Lung (tissue), 12 donors: ENCODE measurements around the gene DENND5A. TPM values are rescaled to one million over a fixed set of nuclear protein-coding genes. Genes with fewer than 3 reads are reported as not detected.
A peak's percentile ranks its signal among the peaks of the same experiment; 100 is the strongest.

Source experiments
- ATAC-seq: fragments of 200-7000 bp; cut with Tn5 transposase; one replicate; pipeline ENCODE4 v1.9.1; 2020; ENCODE audit warnings: moderate number of reproducible peaks; ENCODE audit not compliant: insufficient read depth, low FRiP score
- DNase-seq, 3 donors: peaks; one replicate each; pipeline ENCODE4 v3.0.0-alpha.2; 2013 to 2017
- H3K27ac ChIP-seq, 2 donors: one replicate each; pipeline ENCODE4 v1.5.1; 2013; ENCODE audit warnings: mild to moderate bottlenecking in 2 of 2, moderate library complexity in 2 of 2, control low read depth in 1 of 2, inconsistent platforms in 1 of 2, low read depth in 1 of 2, low read length in 1 of 2
- H3K27me3 ChIP-seq, 3 donors: one replicate each; pipeline ENCODE4 v1.5.1; 2013; ENCODE audit warnings: low read length in 2 of 3; ENCODE audit not compliant: control insufficient read depth in 3 of 3, insufficient read depth in 3 of 3
- H3K36me3 ChIP-seq, 4 donors: one replicate each; pipeline ENCODE4 v1.5.1; 2013; ENCODE audit warnings: low read length in 4 of 4, mild to moderate bottlenecking in 1 of 4, moderate library complexity in 1 of 4; ENCODE audit not compliant: control insufficient read depth in 4 of 4, insufficient read depth in 4 of 4
- H3K4me1 ChIP-seq, 5 donors: one replicate each; pipeline ENCODE4 v1.5.1; 2013; ENCODE audit warnings: low read length in 5 of 5, mild to moderate bottlenecking in 2 of 5, moderate library complexity in 1 of 5; ENCODE audit not compliant: control insufficient read depth in 5 of 5, insufficient read depth in 5 of 5
- H3K4me3 ChIP-seq: one replicate; pipeline ENCODE4 v1.5.1; 2013; ENCODE audit warnings: mild to moderate bottlenecking, control low read depth, moderate library complexity
- H3K9ac ChIP-seq, 2 donors: one replicate each; pipeline ENCODE4 v1.5.1; 2013; ENCODE audit warnings: low read length in 2 of 2, control low read depth in 1 of 2; ENCODE audit not compliant: insufficient read depth in 1 of 2
- H3K9me3 ChIP-seq, 4 donors: one replicate each; pipeline ENCODE4 v1.5.1; 2013; ENCODE audit warnings: low read length in 3 of 4, mild to moderate bottlenecking in 1 of 4, moderate library complexity in 1 of 4; ENCODE audit not compliant: control insufficient read depth in 4 of 4, insufficient read depth in 3 of 4
- WGBS, 2 donors: extraction: QIAGEN DNeasy Blood & Tissue Kit; methylation state at CpG; one replicate each; pipeline ENCODE4 v1.1.7; 2013; 5-methylcytosine and 5-hydroxymethylcytosine counted together
- polyA plus RNA-seq, 2 donors: library from polyadenylated mRNA; stranded (reverse); fragments of 200-250 nt; gene quantifications; one replicate each; pipeline ENCODE4 v1.2.1, GENCODE V29; 2013
- total RNA-seq, 2 donors: library from RNA; depleted of rRNA in 1 of 2; stranded (reverse); fragments of >200 nt in 1 of 2; gene quantifications; one replicate each; pipeline ENCODE4 v1.2.1, GENCODE V29; 2014 to 2021
- TF ChIP-seq, protein P1 (sequence below): IDR thresholded peaks from 2 replicates; pipeline ENCODE4 v1.5.1; 2012; ENCODE audit warnings: mild to moderate bottlenecking; ENCODE audit errors: control extremely low read depth, extremely low read depth
- donor health status: control.
- donor health status: control.
- donor health status: Bipolar disorder and iron deficiency.
- donor health status: healthy.
- donor health status: DM: yes; HTN: yes; CAD: no.

DENND5A gene
- total and polyA plus RNA-seq, 4 donors: 20.8 to 152 (median 112) TPM

DNA sequence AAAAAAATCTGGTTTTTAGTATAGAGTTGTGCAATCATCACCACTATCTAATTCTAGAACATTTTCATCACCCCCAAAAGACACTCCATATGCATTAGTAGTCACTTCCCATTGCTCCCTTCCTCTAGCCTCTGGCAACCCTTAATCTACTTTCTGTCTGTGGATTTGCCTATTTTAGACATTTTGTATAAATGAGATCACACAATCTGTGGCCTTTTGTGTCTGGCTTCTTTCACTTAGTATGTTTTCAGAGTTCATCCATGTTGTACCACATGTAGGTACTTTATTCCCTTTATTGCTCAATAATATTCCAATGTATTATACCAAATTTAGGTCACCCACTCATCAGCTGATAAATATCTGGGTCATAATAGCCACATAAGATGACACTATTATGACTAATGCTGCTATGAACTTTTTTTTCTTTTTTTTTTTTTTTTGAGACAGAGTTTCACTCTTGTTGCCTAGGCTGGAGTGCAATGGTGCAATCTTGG, 106.2 kb downstream of the DENND5A start:
- ATAC-seq: no peak
- Histone ChIP-seq H3K4me1 (peaks cover 0 to 2% (median 0%) of the 10 kb centered on the region in 5 donors), H3K36me3 (peaks cover 3 to 26% (median 12%) of the 10 kb centered on the region in 4 donors), H3K9ac (no peak overlapping the region), H3K9me3 (no peaks in the 10 kb centered on the region), H3K27ac (no peak overlapping the region), H3K27me3 (no peaks in the 10 kb centered on the region), H3K4me3 (no peak overlapping the region)
- DNase-seq: no peak
- TF ChIP-seq, protein P1, sequence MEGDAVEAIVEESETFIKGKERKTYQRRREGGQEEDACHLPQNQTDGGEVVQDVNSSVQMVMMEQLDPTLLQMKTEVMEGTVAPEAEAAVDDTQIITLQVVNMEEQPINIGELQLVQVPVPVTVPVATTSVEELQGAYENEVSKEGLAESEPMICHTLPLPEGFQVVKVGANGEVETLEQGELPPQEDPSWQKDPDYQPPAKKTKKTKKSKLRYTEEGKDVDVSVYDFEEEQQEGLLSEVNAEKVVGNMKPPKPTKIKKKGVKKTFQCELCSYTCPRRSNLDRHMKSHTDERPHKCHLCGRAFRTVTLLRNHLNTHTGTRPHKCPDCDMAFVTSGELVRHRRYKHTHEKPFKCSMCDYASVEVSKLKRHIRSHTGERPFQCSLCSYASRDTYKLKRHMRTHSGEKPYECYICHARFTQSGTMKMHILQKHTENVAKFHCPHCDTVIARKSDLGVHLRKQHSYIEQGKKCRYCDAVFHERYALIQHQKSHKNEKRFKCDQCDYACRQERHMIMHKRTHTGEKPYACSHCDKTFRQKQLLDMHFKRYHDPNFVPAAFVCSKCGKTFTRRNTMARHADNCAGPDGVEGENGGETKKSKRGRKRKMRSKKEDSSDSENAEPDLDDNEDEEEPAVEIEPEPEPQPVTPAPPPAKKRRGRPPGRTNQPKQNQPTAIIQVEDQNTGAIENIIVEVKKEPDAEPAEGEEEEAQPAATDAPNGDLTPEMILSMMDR: no peak

DNA sequence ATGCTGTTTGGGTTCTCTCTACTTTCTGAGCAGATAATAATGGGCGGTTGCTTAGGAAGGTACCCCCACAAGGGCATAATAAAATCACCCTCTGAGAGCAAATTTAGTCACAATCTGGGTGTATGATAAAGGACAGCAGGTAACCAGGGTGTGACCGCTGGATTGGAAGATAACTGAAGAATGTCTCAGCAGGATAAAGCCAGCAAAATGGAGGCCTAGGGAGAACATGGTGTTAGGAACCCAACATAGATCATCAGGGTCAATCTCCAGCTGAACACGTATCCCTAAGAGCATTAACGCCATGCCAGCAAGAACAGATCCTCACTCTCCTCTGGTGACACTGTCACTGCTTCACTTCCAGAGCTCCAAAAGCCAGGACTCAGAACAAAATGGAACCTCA, 109.2 kb downstream of the DENND5A start:
- 97 to 98% methylated on average over 4 of the region's 4 CpGs for WGBS, 2 donors
- ATAC-seq: no peak
- Histone ChIP-seq H3K4me3 (no peak overlapping the region), H3K9ac (no peak overlapping the region), H3K4me1 (peaks cover 0 to 4% (median 0%) of the 10 kb centered on the region in 5 donors), H3K27ac (no peak overlapping the region), H3K9me3 (no peaks in the 10 kb centered on the region), H3K36me3 (peaks cover 4 to 40% (median 14%) of the 10 kb centered on the region in 4 donors), H3K27me3 (no peaks in the 10 kb centered on the region)
- no peak for DNase-seq
- TF ChIP-seq, protein P1: no peak

DNA sequence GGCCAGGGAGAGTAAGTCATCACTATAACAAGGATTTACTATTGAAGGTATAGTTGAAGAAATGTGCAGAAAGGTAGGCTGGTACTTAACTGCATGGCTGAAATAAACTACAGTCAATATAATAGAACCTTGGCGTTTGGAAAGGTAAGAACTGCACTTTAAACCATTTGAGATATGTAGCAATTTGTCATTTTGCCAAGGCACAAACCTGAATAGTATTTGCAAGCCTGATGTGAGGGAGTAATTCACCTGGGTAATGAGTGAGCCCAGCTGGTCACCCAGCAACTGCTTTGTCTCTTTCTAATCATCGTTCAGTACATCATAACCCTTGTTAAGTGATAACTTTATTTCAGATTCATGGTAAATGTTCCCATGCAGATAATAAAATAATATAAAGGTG, 111.5 kb downstream of the DENND5A start:
- 79 to 93% methylated on average over 2 of the region's 2 CpGs for WGBS, 2 donors
- no peak overlapping the region for H3K27ac ChIP-seq
- peaks cover 18 to 47% (median 25%) of the 10 kb centered on the region in 4 donors for H3K36me3 ChIP-seq

More for the DNA sequence above, 111.5 kb downstream of the DENND5A start:
- TF ChIP-seq, protein P1: no peak
- Histone ChIP-seq H3K4me3 (no peak overlapping the region), H3K9me3 (peaks cover 0 to 2% (median 0%) of the 10 kb centered on the region in 4 donors), H3K4me1 (peaks cover 0 to 2% (median 0%) of the 10 kb centered on the region in 5 donors), H3K9ac (no peak overlapping the region), H3K27me3 (no peaks in the 10 kb centered on the region)
- ATAC-seq (no peak), DNase-seq (peak in 1 of 3 donors; percentile 13)
